Mononuclear cell (primary cell): ENCODE data around the gene ANKRD11. TPM values are rescaled to one million over a fixed set of nuclear protein-coding genes. Genes with fewer than 3 reads are reported as not detected.
"Not testable (repeated sequence)": the region's sequence is repeated elsewhere in the genome, so short reads cannot be mapped to it uniquely, and the experiment has no call there.

Experiments
- H3K27me3 ChIP-seq: 2 replicates; pipeline ENCODE4 v1.6.0; 2011; ENCODE audit warnings: low read length, control low read depth; ENCODE audit not compliant: insufficient read depth
- H3K4me1 ChIP-seq: 2 replicates; pipeline ENCODE4 v1.5.1; 2011; ENCODE audit warnings: mild to moderate bottlenecking, low read length, control low read depth; ENCODE audit not compliant: insufficient read depth
- H3K4me3 ChIP-seq: 2 replicates; pipeline ENCODE4 v1.5.1; 2011; ENCODE audit warnings: mild to moderate bottlenecking, low read length, moderate library complexity
- H3K9me3 ChIP-seq: 2 replicates; pipeline ENCODE4 v1.5.1; 2011; ENCODE audit warnings: low read depth, mild to moderate bottlenecking, control low read depth, low read length
- total RNA-seq: library from RNA; depleted of rRNA; stranded (reverse); fragments of >200 nt; gene quantifications from one replicate; pipeline ENCODE4 v1.2.3, GENCODE V29; 2012

Gene ANKRD11
- total RNA-seq, 1 donor: 110 TPM

GRCh38 chr16:89423681-89424260 lies 66.6 kb downstream of the ANKRD11 start:
- H3K27me3 ChIP-seq: no peaks in the 10 kb centered on the region
- no peaks in the 10 kb centered on the region for H3K9me3 ChIP-seq
- no peak overlapping the region for H3K4me3 ChIP-seq
- peaks cover 71% of the 10 kb centered on the region for H3K4me1 ChIP-seq

- Histone ChIP-seq H3K4me3 (no peak overlapping the region), H3K27me3 (no peaks in the 10 kb centered on the region), H3K9me3 (no peaks in the 10 kb centered on the region), H3K4me1 (peaks cover 74% of the 10 kb centered on the region)
These were observed 67.3 kb downstream of the ANKRD11 start for GRCh38 chr16:89422905-89423630.

- Histone ChIP-seq H3K9me3 (no peaks in the 10 kb centered on the region), H3K4me3 (no peak overlapping the region), H3K4me1 (peaks cover 74% of the 10 kb centered on the region), H3K27me3 (no peaks in the 10 kb centered on the region)
These were observed 67.8 kb downstream of the ANKRD11 start for GRCh38 chr16:89422527-89422904.

- H3K4me1 ChIP-seq: peaks cover 69% of the 10 kb centered on the region
- H3K27me3 ChIP-seq, H3K4me3 ChIP-seq, H3K9me3 ChIP-seq: not testable (repeated sequence)
These were observed 69.1 kb downstream of the ANKRD11 start for GRCh38 chr16:89421300-89421699.

GRCh38 chr16:89420204-89420603 lies 70.2 kb downstream of the ANKRD11 start:
- Histone ChIP-seq H3K4me1 (peaks cover 58% of the 10 kb centered on the region), H3K27me3 (no peaks in the 10 kb centered on the region), H3K9me3 (no peaks in the 10 kb centered on the region), H3K4me3 (no peak overlapping the region)

GRCh38 chr16:89418352-89418751 lies 72.0 kb downstream of the ANKRD11 start:
- no peak overlapping the region for H3K4me3 ChIP-seq
- H3K4me1 ChIP-seq: peaks cover 54% of the 10 kb centered on the region

GRCh38 chr16:89417352-89417751 lies 73.0 kb downstream of the ANKRD11 start:
- no peak overlapping the region for H3K4me3 ChIP-seq
- H3K9me3 ChIP-seq: no peaks in the 10 kb centered on the region
- H3K27me3 ChIP-seq: no peaks in the 10 kb centered on the region
- H3K4me1 ChIP-seq: peaks cover 48% of the 10 kb centered on the region

More at GRCh38 chr16:89418352-89418751, 72.0 kb downstream of the ANKRD11 start:
- Histone ChIP-seq H3K27me3 (no peaks in the 10 kb centered on the region), H3K9me3 (no peaks in the 10 kb centered on the region)

GRCh38 chr16:89413811-89414585 lies 76.4 kb downstream of the ANKRD11 start:
- no peaks in the 10 kb centered on the region for H3K9me3 ChIP-seq
- H3K4me3 ChIP-seq: no peak overlapping the region
- peaks cover 53% of the 10 kb centered on the region for H3K4me1 ChIP-seq
- no peaks in the 10 kb centered on the region for H3K27me3 ChIP-seq

- Histone ChIP-seq H3K9me3 (no peaks in the 10 kb centered on the region), H3K27me3 (no peaks in the 10 kb centered on the region), H3K4me1 (peaks cover 62% of the 10 kb centered on the region), H3K4me3 (no peak overlapping the region)
These were observed 77.5 kb downstream of the ANKRD11 start for GRCh38 chr16:89412811-89413210.

GRCh38 chr16:89411335-89411850 lies 79.0 kb downstream of the ANKRD11 start:
- no peaks in the 10 kb centered on the region for H3K9me3 ChIP-seq
- H3K27me3 ChIP-seq: no peaks in the 10 kb centered on the region
- peaks cover 76% of the 10 kb centered on the region for H3K4me1 ChIP-seq
- no peak overlapping the region for H3K4me3 ChIP-seq

- Histone ChIP-seq H3K4me1 (peaks cover 82% of the 10 kb centered on the region), H3K4me3 (no peak overlapping the region), H3K9me3 (no peaks in the 10 kb centered on the region), H3K27me3 (no peaks in the 10 kb centered on the region)
These were observed 79.5 kb downstream of the ANKRD11 start for GRCh38 chr16:89410794-89411309.

- H3K4me3 ChIP-seq: no peak overlapping the region
- peaks cover 87% of the 10 kb centered on the region for H3K4me1 ChIP-seq
- H3K27me3 ChIP-seq: no peaks in the 10 kb centered on the region
- no peaks in the 10 kb centered on the region for H3K9me3 ChIP-seq
These were observed 80.0 kb downstream of the ANKRD11 start for GRCh38 chr16:89410322-89410721.

GRCh38 chr16:89409161-89409711 lies 81.1 kb downstream of the ANKRD11 start:
- H3K4me3 ChIP-seq: no peak overlapping the region
- H3K9me3 ChIP-seq: no peaks in the 10 kb centered on the region
- peaks cover 86% of the 10 kb centered on the region for H3K4me1 ChIP-seq
- H3K27me3 ChIP-seq: no peaks in the 10 kb centered on the region

- Histone ChIP-seq H3K4me1 (peaks cover 88% of the 10 kb centered on the region), H3K4me3 (no peak overlapping the region), H3K9me3 (no peaks in the 10 kb centered on the region), H3K27me3 (no peaks in the 10 kb centered on the region)
These were observed 82.0 kb downstream of the ANKRD11 start for GRCh38 chr16:89408315-89408714.

GRCh38 chr16:89407925-89408300 lies 82.4 kb downstream of the ANKRD11 start:
- H3K27me3 ChIP-seq: no peaks in the 10 kb centered on the region
- H3K9me3 ChIP-seq: no peaks in the 10 kb centered on the region
- H3K4me3 ChIP-seq: no peak overlapping the region
- H3K4me1 ChIP-seq: peaks cover 91% of the 10 kb centered on the region
